Natural killer cell (primary cell): Measurements from ENCODE around the gene BNC2. TPM values are rescaled to one million over a fixed set of nuclear protein-coding genes. Genes with fewer than 3 reads are reported as not detected.
"Not testable (repeated sequence)": the region's sequence is repeated elsewhere in the genome, so short reads cannot be mapped to it uniquely, and the experiment has no call there.

ENCODE experiments used
- ATAC-seq, 3 donors: fragments of 150-1000 bp in 2 of 3; fragments of 200-7000 bp in 1 of 3; cut with Tn5 transposase; 1 replicate in 1 of 3; 2 replicates in 2 of 3; pipeline ENCODE4 v1.10.0; 2021; ENCODE audit warnings: mild to moderate bottlenecking in 2 of 3, moderate library complexity in 2 of 3
- DNase-seq, 2 donors: peaks; one replicate each; pipeline versions ENCODE4 v3.0.0 to v3.0.0-alpha.2; 2013 to 2021; ENCODE audit warnings: mixed read lengths in 1 of 2
- H3K27ac ChIP-seq: one replicate; pipeline ENCODE4 v1.5.1; 2013; ENCODE audit warnings: mild to moderate bottlenecking, low read length
- H3K27me3 ChIP-seq: one replicate; pipeline ENCODE4 v1.6.1; 2013; ENCODE audit warnings: low read length; ENCODE audit not compliant: control insufficient read depth, insufficient read depth
- H3K36me3 ChIP-seq: one replicate; pipeline ENCODE4 v1.6.1; 2013; ENCODE audit warnings: low read length; ENCODE audit not compliant: control insufficient read depth, insufficient read depth
- H3K4me1 ChIP-seq: one replicate; pipeline ENCODE4 v1.6.1; 2013; ENCODE audit warnings: low read length; ENCODE audit not compliant: control insufficient read depth, insufficient read depth
- H3K4me3 ChIP-seq: one replicate; pipeline ENCODE4 v1.5.1; 2013; ENCODE audit warnings: low read length
- H3K9me3 ChIP-seq: one replicate; pipeline ENCODE4 v1.6.1; 2013; ENCODE audit warnings: low read length; ENCODE audit not compliant: control insufficient read depth, insufficient read depth
- H3K27ac Mint-ChIP-seq, 2 donors: one replicate each; pipeline ENCODE4 v1.8.0; 2022; ENCODE audit warnings: mild to moderate bottlenecking in 2 of 2, mixed read lengths in 2 of 2, moderate library complexity in 1 of 2
- H3K27me3 Mint-ChIP-seq, 2 donors: one replicate each; pipeline ENCODE4 v1.8.0; 2022; ENCODE audit warnings: low read depth in 2 of 2, mixed read lengths in 2 of 2
- H3K36me3 Mint-ChIP-seq: one replicate; pipeline ENCODE4 v1.8.0; 2022; ENCODE audit warnings: mixed read lengths
- H3K4me1 Mint-ChIP-seq, 2 donors: one replicate each; pipeline ENCODE4 v1.8.0; 2022; ENCODE audit warnings: mixed read lengths in 2 of 2
- H3K4me3 Mint-ChIP-seq: one replicate; pipeline ENCODE4 v1.8.0; 2022; ENCODE audit warnings: mild to moderate bottlenecking, moderate library complexity, mixed read lengths
- H3K9me3 Mint-ChIP-seq, 2 donors: one replicate each; pipeline ENCODE4 v1.8.0; 2022; ENCODE audit warnings: mixed read lengths in 2 of 2
- WGBS: methylation state at CpG from one replicate; pipeline ENCODE4 v1.1.7; 2013; ENCODE audit warnings: missing lambda C conversion rate; ENCODE audit not compliant: insufficient coverage; 5-methylcytosine and 5-hydroxymethylcytosine counted together
- intact Hi-C: fragments of 100-400 bp; cut with micrococcal nuclease; formaldehyde crosslinking; loops from one replicate; pipeline ENCODE4 v1.14.2; 2022
- total RNA-seq, 4 donors: library from RNA; stranded (reverse); fragments of 120-200 nt in 1 of 4; gene quantifications; one replicate each; pipeline versions ENCODE4 v1.2.3 to v1.2.4, GENCODE V29; 2013 to 2022
- TF ChIP-seq, protein P1 (sequence below): fragments of 200-600 bp; IDR thresholded peaks from one replicate; pipeline ENCODE4 v1.8.0; 2022; ENCODE audit warnings: antibody characterized with exemption

BNC2 gene
- total RNA-seq, 3 donors from 2014 or later (not counting 1 experiment from before 2014, with no cell fraction given) = 36.9 to 84.2 (median 66.5) TPM

GRCh38 chr9:16912197-16912596 is 41.7 kb upstream of the BNC2 start:
- no peak overlapping the region for H3K4me3 ChIP-seq
- ATAC-seq (no peak), DNase-seq (no peak)
- no peak overlapping the region for H3K27ac ChIP-seq
- Mint-ChIP-seq H3K4me3 (no peak overlapping the region), H3K4me1 (peaks cover 7% of the 10 kb centered on the region in 2 donors), H3K36me3 (no peaks in the 10 kb centered on the region), H3K27ac (no peak overlapping the region), H3K27me3 (no peaks in the 10 kb centered on the region), H3K9me3 (no peaks in the 10 kb centered on the region)
- H3K36me3 ChIP-seq = no peaks in the 10 kb centered on the region
- no peaks in the 10 kb centered on the region for H3K27me3 ChIP-seq
- peaks cover 4% of the 10 kb centered on the region for H3K4me1 ChIP-seq
- no peaks in the 10 kb centered on the region for H3K9me3 ChIP-seq
- TF ChIP-seq, protein P1, sequence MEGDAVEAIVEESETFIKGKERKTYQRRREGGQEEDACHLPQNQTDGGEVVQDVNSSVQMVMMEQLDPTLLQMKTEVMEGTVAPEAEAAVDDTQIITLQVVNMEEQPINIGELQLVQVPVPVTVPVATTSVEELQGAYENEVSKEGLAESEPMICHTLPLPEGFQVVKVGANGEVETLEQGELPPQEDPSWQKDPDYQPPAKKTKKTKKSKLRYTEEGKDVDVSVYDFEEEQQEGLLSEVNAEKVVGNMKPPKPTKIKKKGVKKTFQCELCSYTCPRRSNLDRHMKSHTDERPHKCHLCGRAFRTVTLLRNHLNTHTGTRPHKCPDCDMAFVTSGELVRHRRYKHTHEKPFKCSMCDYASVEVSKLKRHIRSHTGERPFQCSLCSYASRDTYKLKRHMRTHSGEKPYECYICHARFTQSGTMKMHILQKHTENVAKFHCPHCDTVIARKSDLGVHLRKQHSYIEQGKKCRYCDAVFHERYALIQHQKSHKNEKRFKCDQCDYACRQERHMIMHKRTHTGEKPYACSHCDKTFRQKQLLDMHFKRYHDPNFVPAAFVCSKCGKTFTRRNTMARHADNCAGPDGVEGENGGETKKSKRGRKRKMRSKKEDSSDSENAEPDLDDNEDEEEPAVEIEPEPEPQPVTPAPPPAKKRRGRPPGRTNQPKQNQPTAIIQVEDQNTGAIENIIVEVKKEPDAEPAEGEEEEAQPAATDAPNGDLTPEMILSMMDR = no peak
- intact Hi-C loops = no loop called here
- 88% methylated on average over 1 of the region's 2 CpGs for WGBS

- intact Hi-C loops, H3K27ac ChIP-seq, DNase-seq, H3K27ac Mint-ChIP-seq, H3K4me3 ChIP-seq, H3K36me3 Mint-ChIP-seq, H3K9me3 ChIP-seq, ATAC-seq, H3K9me3 Mint-ChIP-seq, H3K4me3 Mint-ChIP-seq, H3K27me3 Mint-ChIP-seq, H3K4me1 ChIP-seq, H3K27me3 ChIP-seq, H3K4me1 Mint-ChIP-seq, H3K36me3 ChIP-seq: not testable (repeated sequence)
Measured at GRCh38 chr9:16908206-16908605, 37.7 kb upstream of the BNC2 start.

DNA sequence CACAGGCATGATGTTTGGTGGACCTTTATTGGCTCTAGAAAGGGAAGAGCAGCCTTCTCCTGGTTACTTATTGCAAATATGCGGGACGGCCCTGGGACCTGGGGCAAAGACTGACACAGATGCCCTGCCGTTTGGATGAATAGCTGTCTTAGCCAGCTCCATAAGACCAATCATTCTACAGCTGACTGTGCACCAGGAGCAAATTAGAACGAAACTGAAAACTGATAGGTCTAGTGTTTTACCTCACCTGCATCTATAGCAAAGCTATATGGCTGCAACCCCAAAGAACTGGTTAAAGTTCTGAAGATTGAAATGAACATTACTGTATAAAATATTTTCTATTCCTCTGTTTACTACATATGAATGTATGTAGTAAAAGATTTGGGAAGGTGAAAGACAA is 34.2 kb upstream of the BNC2 start:
- intact Hi-C loops = no loop called here
- Histone ChIP-seq H3K36me3 (no peaks in the 10 kb centered on the region), H3K27ac (no peak overlapping the region), H3K27me3 (no peaks in the 10 kb centered on the region), H3K4me3 (no peak overlapping the region), H3K9me3 (no peaks in the 10 kb centered on the region), H3K4me1 (peaks cover 4% of the 10 kb centered on the region)
- 92% methylated on average over 3 of the region's 4 CpGs for WGBS
- Mint-ChIP-seq H3K27ac (no peak overlapping the region), H3K27me3 (no peaks in the 10 kb centered on the region), H3K36me3 (no peaks in the 10 kb centered on the region), H3K4me1 (peaks cover 7 to 11% of the 10 kb centered on the region in 2 donors), H3K9me3 (no peaks in the 10 kb centered on the region), H3K4me3 (no peak overlapping the region)
- DNase-seq = no peak
- ATAC-seq = no peak
- TF ChIP-seq, protein P1 = no peak

GRCh38 chr9:16901590-16901989 is 31.1 kb upstream of the BNC2 start:
- H3K27me3 Mint-ChIP-seq = no peaks in the 10 kb centered on the region
- Histone ChIP-seq H3K27ac (no peak overlapping the region), H3K36me3 (no peaks in the 10 kb centered on the region), H3K9me3 (no peaks in the 10 kb centered on the region), H3K27me3 (no peaks in the 10 kb centered on the region), H3K4me3 (no peak overlapping the region), H3K4me1 (peaks cover 2% of the 10 kb centered on the region)
- 90% methylated on average over 1 of the region's 2 CpGs for WGBS
- intact Hi-C loops = no loop called here
- H3K9me3 Mint-ChIP-seq = no peaks in the 10 kb centered on the region
- H3K4me1 Mint-ChIP-seq = peaks cover 6 to 22% of the 10 kb centered on the region in 2 donors
- no peaks in the 10 kb centered on the region for H3K36me3 Mint-ChIP-seq
- TF ChIP-seq, protein P1 = no peak
- H3K27ac Mint-ChIP-seq = no peak overlapping the region
- ATAC-seq (no peak), DNase-seq (no peak)
- no peak overlapping the region for H3K4me3 Mint-ChIP-seq
